VCaP (cell line): Measurements from ENCODE around the gene LRRC74A.

Experiments
- H3K27ac ChIP-seq: fragments of 450-650 bp; 2 replicates; pipeline ENCODE4 v1.5.1; 2017
- TF ChIP-seq, protein P1 (sequence below): fragments of 450-650 bp; conservative IDR thresholded peaks from 2 replicates; pipeline ENCODE4 v1.5.1; 2017; ENCODE audit warnings: mild to moderate bottlenecking, moderate library complexity

LRRC74A gene

DNA sequence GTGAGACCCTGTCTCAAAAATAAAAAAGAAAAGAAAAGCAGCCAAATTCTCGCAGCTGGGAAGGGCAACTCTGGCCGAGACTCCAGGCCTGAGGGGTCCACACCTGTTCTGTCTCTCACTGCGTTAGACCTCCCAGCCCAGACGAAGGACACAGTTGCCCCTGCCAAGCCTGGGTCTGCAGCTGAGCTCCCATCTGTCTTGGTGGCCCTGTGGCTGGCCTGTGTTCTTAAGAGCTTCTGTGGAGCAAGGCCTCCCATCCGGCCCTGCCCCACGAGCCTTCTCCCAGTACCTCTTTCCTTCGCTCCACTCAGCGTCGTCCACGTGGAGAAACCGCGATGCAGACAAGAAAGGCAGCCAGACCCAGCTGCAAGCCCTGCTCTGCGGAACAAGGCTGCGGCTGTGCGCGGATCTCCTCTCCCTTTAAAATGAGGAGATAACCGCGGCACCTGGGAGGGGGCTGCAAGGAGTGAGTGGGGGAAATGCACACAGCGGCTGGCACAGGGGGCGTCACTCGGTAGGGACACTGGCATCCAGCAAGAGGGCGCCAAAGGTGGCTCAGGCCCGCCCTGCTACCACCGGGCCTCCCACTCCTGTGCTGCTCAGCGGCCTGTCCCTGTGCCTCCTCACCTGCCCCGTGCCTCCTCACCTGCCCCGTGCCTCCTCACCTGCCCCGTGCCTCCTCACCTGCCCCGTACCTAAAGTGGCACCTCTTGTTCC is 42.4 kb downstream of the LRRC74A start:
- TF ChIP-seq, protein P1, sequence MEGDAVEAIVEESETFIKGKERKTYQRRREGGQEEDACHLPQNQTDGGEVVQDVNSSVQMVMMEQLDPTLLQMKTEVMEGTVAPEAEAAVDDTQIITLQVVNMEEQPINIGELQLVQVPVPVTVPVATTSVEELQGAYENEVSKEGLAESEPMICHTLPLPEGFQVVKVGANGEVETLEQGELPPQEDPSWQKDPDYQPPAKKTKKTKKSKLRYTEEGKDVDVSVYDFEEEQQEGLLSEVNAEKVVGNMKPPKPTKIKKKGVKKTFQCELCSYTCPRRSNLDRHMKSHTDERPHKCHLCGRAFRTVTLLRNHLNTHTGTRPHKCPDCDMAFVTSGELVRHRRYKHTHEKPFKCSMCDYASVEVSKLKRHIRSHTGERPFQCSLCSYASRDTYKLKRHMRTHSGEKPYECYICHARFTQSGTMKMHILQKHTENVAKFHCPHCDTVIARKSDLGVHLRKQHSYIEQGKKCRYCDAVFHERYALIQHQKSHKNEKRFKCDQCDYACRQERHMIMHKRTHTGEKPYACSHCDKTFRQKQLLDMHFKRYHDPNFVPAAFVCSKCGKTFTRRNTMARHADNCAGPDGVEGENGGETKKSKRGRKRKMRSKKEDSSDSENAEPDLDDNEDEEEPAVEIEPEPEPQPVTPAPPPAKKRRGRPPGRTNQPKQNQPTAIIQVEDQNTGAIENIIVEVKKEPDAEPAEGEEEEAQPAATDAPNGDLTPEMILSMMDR: no peak
- H3K27ac ChIP-seq: no peak overlapping the region

DNA sequence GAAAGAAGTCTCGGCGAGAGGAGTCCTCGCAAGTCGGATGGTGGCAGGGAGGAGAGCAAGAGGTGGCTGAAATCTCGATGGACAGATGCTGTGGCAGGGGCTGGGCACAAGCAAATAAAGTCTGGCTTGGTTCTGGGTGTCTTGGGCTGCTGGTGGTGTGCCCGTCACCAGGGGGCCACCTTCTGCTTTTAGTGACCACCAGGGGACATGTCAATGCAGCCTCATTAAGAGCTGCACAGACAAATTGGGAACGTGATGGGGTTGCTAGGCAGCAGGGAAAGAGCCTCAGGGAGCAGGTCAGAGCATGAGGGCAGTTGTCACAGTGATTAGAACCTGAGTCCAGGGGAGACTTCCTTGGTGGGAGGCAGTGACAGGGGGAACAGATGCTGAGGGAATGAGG is 44.0 kb downstream of the LRRC74A start:
- no peak overlapping the region for H3K27ac ChIP-seq
- TF ChIP-seq, protein P1: peak; percentile 49

DNA sequence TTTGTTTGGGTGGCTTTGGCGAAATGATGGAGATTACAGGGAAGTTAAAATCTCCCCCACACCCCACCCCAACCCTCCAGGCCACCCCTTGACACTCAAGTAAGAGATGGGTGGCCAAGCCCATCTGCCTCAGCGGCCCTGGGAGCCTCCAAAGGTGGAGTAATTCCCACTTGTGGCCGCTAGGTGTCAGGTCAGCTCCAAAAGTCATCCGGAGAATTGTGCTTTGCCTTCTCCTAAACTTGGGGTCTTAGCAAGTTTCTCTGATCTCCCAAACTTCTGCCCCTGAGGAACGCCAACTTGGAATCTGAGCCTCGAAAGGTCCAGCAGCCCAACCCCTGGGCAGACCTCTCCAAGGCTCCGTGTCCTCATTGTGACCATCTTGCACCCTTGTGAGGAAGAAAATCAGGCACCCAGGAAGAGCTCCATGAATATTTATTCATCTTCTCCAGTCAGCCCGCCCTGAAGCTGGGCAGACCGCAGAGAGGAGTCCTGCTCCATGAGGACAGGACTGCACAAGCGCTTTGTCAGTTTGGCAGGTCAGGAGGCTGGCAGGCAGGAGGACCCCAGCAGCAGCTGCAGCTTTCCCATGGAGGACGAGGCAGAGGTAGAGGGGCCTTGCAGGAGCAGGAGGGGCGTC is 46.7 kb downstream of the LRRC74A start:
- no peak overlapping the region for H3K27ac ChIP-seq
- TF ChIP-seq, protein P1: peak; percentile 87

DNA sequence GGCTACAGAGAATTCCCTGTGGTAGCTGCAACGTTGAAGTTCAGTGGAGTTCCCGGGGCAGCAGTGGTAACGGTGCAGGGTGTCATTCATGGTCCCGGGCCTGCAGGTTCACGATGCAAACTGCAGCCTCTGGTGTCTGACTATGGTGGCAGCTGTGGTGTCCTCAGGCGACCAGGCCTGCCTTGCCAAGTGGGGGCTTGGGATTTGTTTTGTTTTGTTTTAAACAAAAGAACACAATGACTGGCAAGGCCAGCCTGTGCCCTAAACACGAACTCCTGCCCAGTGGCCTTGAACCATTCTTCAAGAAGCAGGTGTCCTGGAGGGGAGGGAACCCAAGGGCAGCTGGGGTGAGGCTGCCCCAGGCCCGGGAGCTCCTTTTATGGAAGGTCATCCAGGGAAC is 48.5 kb downstream of the LRRC74A start:
- H3K27ac ChIP-seq: no peak overlapping the region
- TF ChIP-seq, protein P1: no peak

DNA sequence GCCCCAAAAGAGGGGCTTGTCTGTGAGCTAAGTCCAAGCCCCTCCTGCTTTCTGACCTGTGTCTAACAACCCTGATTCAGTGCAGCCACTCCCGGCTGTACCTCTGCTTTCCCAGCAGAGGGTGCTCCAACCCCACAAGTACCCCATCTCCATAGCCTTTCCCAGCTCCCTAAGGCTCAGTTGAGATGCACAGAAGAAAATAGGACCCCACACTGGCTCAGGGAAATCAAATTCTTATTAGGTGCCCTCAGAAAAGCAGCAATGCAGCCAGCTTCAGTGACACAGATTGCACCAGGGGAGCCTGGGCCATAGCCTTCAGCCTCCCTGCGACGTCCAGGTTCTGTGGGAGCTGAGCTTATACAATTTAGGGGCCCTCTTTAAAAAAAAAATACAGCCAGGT is 49.9 kb downstream of the LRRC74A start:
- TF ChIP-seq, protein P1: peak; percentile 91
- no peak overlapping the region for H3K27ac ChIP-seq

DNA sequence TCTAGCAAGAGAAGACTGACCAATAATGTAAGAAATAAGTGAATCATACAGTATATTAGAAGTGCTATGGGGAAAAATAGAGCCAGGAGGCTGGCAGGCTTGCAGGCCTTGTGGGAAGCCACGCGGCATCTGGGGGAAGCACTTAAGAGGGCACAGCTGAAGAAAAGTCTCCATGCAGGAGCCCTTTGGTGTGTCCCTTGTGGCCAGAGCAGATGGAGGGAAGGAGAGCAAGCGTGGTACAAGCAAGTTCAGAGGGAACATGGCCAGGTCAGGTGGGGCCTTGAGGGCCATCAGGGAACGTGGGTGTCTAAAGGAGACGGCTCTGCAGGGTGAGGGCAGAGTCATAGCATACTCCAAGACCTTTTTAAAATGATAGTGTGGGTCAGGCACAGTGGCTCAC is 51.7 kb downstream of the LRRC74A start:
- no peak overlapping the region for H3K27ac ChIP-seq
- TF ChIP-seq, protein P1: no peak

DNA sequence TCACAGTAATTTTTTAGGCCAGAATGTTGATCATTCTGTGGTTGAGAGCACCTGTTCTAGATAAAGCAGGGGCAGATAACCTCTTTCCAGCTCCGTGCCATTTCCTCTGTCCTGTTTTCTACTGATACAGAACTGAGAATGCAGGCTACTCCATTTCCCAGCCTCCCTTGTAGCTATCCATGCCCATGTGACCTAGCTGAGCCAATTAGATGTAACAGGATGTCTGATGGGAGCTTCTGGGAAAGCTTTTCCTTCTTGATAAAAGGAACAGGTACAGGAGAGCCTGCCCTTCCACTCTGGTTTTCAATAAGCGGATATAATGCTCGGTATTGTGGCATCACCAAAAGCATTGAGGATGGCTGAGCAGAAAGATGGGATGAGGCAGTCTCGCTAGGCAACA is 54.2 kb downstream of the LRRC74A start:
- TF ChIP-seq, protein P1: no peak
- H3K27ac ChIP-seq: no peak overlapping the region
